Keratinocyte (primary cell): Measurements from ENCODE around the gene TGFBRAP1. TPM values are rescaled to one million over a fixed set of nuclear protein-coding genes. Genes with fewer than 3 reads are reported as not detected.

ENCODE experiments used
- DNase-seq: peaks from one replicate; pipeline ENCODE4 v3.0.0-alpha.2; 2011; ENCODE audit warnings: low read depth, missing footprints, low spot score
- FAIRE-seq: peaks from 2 replicates; lab custom pipeline; 2011; peaks lifted over from hg19 to GRCh38; lab: Jason Lieb, UNC
- H2AFZ ChIP-seq: 2 replicates; pipeline ENCODE4 v1.6.0; 2012; ENCODE audit warnings: low read length, control low read depth, inconsistent platforms; ENCODE audit not compliant: control insufficient read depth
- H3K27ac ChIP-seq: 2 replicates; pipeline ENCODE4 v1.5.1; 2011; ENCODE audit warnings: low read length; ENCODE audit not compliant: control insufficient read depth, insufficient read depth
- H3K27me3 ChIP-seq: 3 replicates; pipeline ENCODE4 v1.6.0; 2011; ENCODE audit warnings: low read length; ENCODE audit not compliant: control insufficient read depth, insufficient read depth; ENCODE audit errors: extremely low read depth
- H3K36me3 ChIP-seq, 2 experiments: 2 replicates in 1 of 2; 3 replicates in 1 of 2; pipeline ENCODE4 v1.5.1; 2011; ENCODE audit warnings: low read length in 2 of 2, mild to moderate bottlenecking in 1 of 2; ENCODE audit not compliant: control insufficient read depth in 2 of 2, insufficient read depth in 2 of 2; ENCODE audit errors: extremely low read depth in 1 of 2
- H3K4me1 ChIP-seq: 3 replicates; pipeline ENCODE4 v1.5.1; 2011; ENCODE audit warnings: low read length; ENCODE audit not compliant: control insufficient read depth, insufficient read depth; ENCODE audit errors: extremely low read depth
- H3K4me2 ChIP-seq: 3 replicates; pipeline ENCODE4 v1.6.0; 2011; ENCODE audit warnings: low read depth, low read length; ENCODE audit not compliant: control insufficient read depth, insufficient read depth; ENCODE audit errors: extremely low read depth
- H3K4me3 ChIP-seq, 3 experiments: fragments of 200-600 bp in 1 of 3; sonication (generic) in 1 of 3; 2 replicates in 2 of 3; 3 replicates in 1 of 3; pipeline ENCODE4 v1.5.1; 2011 to 2016; ENCODE audit warnings: low read length in 3 of 3, mild to moderate bottlenecking in 3 of 3, control low read depth in 2 of 3, inconsistent platforms in 1 of 3, low read depth in 1 of 3, mixed read lengths in 1 of 3, mixed run types in 1 of 3, moderate library complexity in 1 of 3; ENCODE audit not compliant: control insufficient read depth in 2 of 3, insufficient read depth in 2 of 3; ENCODE audit errors: extremely low read depth in 1 of 3
- H3K79me2 ChIP-seq: 2 replicates; pipeline ENCODE4 v1.6.0; 2012; ENCODE audit warnings: low read length; ENCODE audit not compliant: control insufficient read depth, insufficient read depth
- H3K9ac ChIP-seq: 3 replicates; pipeline ENCODE4 v1.6.0; 2011; ENCODE audit warnings: low read length; ENCODE audit not compliant: control insufficient read depth, insufficient read depth; ENCODE audit errors: extremely low read depth
- H3K9me1 ChIP-seq: 3 replicates; pipeline ENCODE4 v1.6.0; 2011; ENCODE audit warnings: low read length; ENCODE audit not compliant: control insufficient read depth, insufficient read depth; ENCODE audit errors: extremely low read depth
- H3K9me3 ChIP-seq: 2 replicates; pipeline ENCODE4 v1.5.1; 2012; ENCODE audit warnings: low read depth, low read length; ENCODE audit not compliant: control insufficient read depth
- H4K20me1 ChIP-seq: 3 replicates; pipeline ENCODE4 v1.6.0; 2011; ENCODE audit warnings: low read length; ENCODE audit not compliant: control insufficient read depth, insufficient read depth; ENCODE audit errors: extremely low read depth
- EZH2 ChIP-seq: IDR thresholded peaks from one replicate; pipeline ENCODE4 v1.6.1; 2012; ENCODE audit warnings: inconsistent platforms, mild to moderate bottlenecking, low read length, moderate library complexity
- dilution Hi-C: fragments of 300-500 bp; cut with MboI; formaldehyde crosslinking; loops from one replicate; pipeline ENCODE4 v1.7.0; 2020; ENCODE audit warnings: low sequenced_read_pairs; ENCODE audit not compliant: extremely low pct_ligation_motif_present
- polyA plus RNA-seq, 5 experiments: library from polyadenylated mRNA; depleted of rRNA in 3 of 5; stranded (reverse) in 3 of 5; stranded (forward) in 1 of 5; unstranded in 1 of 5; fragments of >200 nt; gene quantifications; 1 replicate in 1 of 5; 2 replicates in 3 of 5; 3 replicates in 1 of 5; pipeline versions ENCODE4 v1.2.1 to v1.2.3, GENCODE V29; 2011 to 2012; ENCODE audit warnings: missing spikeins in 2 of 5, low read depth in 1 of 5, low replicate concordance in 1 of 5
- TF ChIP-seq, protein P1 (sequence below), 3 experiments: IDR thresholded peaks in 1 of 3; conservative IDR thresholded peaks in 1 of 3; optimal IDR thresholded peaks in 1 of 3; 2 replicates in 2 of 3; 3 replicates in 1 of 3; pipeline versions ENCODE3 to v1.5.1; 2011; ENCODE audit warnings: low read length in 3 of 3, mild to moderate bottlenecking in 3 of 3, moderate library complexity in 2 of 3, control low read depth in 1 of 3, inconsistent platforms in 1 of 3; ENCODE audit not compliant: insufficient read depth in 2 of 3; ENCODE audit errors: extremely low read depth in 1 of 3

Gene TGFBRAP1
- polyA plus RNA-seq, 1 donor (not counting 4 experiments of a cell fraction or from before 2014, with no cell fraction given) = 9.3 TPM

DNA sequence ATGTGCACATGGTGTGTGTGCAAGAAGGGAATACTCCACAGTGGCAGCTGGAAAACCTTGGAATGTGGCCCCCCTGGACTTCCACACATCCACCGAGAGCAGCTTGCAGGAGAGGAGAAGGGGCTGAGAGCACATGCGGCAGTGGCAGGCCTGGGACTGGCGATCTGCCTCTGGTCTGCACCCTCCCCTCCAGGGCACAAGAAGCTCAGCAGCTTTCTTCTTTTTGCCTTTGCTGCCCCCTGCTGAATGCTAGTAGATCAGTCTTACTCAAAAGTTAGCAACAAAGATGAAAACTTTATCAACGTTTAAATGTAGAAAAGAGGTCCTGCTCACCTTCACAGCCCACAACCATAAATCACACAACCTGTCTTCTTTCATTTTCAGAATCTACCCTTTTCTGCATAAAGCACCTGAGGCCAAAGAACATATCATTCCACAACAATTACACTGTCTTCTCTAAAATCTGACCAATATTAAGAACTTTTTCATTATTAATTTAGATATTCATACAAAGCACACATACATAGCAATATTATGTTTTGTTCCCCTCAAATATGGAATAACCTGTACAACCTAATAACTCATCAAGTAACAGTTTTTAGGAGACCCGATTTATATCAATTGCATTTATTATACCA is 34.6 kb downstream of the TGFBRAP1 start:
- Histone ChIP-seq H3K4me2 (no peak overlapping the region), H3K27me3 (no peaks in the 10 kb centered on the region), H3K9me1 (no peaks in the 10 kb centered on the region), H4K20me1 (no peaks in the 10 kb centered on the region), H3K27ac (no peak overlapping the region), H3K4me1 (peaks cover 19% of the 10 kb centered on the region), H3K9ac (no peak overlapping the region), H3K4me3 (no peak overlapping the region), H3K36me3 (peaks cover 5 to 22% of the 10 kb centered on the region in 2 experiments), H3K79me2 (peaks cover 3% of the 10 kb centered on the region), H2AFZ (no peak overlapping the region), H3K9me3 (no peaks in the 10 kb centered on the region)
- FAIRE-seq = peak; percentile 57
- DNase-seq = no peak
- dilution Hi-C loops = no loop called here
- TF ChIP-seq EZH2 = no peak
- TF ChIP-seq, protein P1, sequence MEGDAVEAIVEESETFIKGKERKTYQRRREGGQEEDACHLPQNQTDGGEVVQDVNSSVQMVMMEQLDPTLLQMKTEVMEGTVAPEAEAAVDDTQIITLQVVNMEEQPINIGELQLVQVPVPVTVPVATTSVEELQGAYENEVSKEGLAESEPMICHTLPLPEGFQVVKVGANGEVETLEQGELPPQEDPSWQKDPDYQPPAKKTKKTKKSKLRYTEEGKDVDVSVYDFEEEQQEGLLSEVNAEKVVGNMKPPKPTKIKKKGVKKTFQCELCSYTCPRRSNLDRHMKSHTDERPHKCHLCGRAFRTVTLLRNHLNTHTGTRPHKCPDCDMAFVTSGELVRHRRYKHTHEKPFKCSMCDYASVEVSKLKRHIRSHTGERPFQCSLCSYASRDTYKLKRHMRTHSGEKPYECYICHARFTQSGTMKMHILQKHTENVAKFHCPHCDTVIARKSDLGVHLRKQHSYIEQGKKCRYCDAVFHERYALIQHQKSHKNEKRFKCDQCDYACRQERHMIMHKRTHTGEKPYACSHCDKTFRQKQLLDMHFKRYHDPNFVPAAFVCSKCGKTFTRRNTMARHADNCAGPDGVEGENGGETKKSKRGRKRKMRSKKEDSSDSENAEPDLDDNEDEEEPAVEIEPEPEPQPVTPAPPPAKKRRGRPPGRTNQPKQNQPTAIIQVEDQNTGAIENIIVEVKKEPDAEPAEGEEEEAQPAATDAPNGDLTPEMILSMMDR (optimal IDR thresholded peaks at IDR 0.05 in 1 of 3, IDR thresholded peaks at IDR 0.05 in 1 of 3, conservative IDR thresholded peaks at IDR 0.05 in 1 of 3; ENCODE audit: extremely low read depth in 1 of 3, insufficient read depth in 2 of 3, low read length in 3 of 3) = peak; percentile 55 to 72 (median 70)

DNA sequence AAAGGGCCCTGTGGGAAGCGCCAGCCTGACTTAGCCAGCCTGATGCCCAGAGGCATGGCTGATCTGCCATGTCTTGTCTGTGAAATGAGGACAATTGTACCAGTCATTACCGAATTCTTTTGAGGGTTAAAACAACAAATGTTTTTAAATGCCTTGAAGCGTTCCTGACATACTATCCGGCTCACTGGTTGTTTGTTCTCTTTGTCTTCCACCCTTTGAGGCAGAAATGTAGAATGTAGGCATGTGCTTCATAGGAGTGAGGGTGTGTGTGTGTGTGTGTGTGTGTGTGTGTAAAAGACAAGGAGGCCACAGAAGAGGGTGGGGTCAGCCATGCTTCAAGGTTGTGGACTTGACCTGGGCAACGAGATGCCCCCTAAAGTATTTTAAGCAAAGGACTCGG is 35.5 kb downstream of the TGFBRAP1 start:
- Histone ChIP-seq H3K4me3 (no peak overlapping the region), H3K27ac (no peak overlapping the region), H2AFZ (no peak overlapping the region), H3K9me3 (no peaks in the 10 kb centered on the region), H4K20me1 (no peaks in the 10 kb centered on the region), H3K9me1 (no peaks in the 10 kb centered on the region), H3K36me3 (peaks cover 5 to 16% of the 10 kb centered on the region in 2 experiments), H3K79me2 (no peaks in the 10 kb centered on the region), H3K4me1 (peaks cover 19% of the 10 kb centered on the region), H3K27me3 (no peaks in the 10 kb centered on the region), H3K4me2 (no peak overlapping the region), H3K9ac (no peak overlapping the region)
- DNase-seq (no peak), FAIRE-seq (peak; percentile 29)
- TF ChIP-seq, protein P1 (optimal IDR thresholded peaks at IDR 0.05 in 1 of 3, IDR thresholded peaks at IDR 0.05 in 1 of 3, conservative IDR thresholded peaks at IDR 0.05 in 1 of 3; ENCODE audit: extremely low read depth in 1 of 3, insufficient read depth in 2 of 3, low read length in 3 of 3) = no peak
- no peak for TF ChIP-seq EZH2
- dilution Hi-C loops = no loop called here
